Measurements from ENCODE around the gene RABGAP1. TPM values are rescaled to one million over a fixed set of nuclear protein-coding genes. Genes with fewer than 3 reads are reported as not detected.

Gene RABGAP1
- total RNA-seq, 2 donors from 2014 or later = 41.9 to 49.7 TPM

DNA sequence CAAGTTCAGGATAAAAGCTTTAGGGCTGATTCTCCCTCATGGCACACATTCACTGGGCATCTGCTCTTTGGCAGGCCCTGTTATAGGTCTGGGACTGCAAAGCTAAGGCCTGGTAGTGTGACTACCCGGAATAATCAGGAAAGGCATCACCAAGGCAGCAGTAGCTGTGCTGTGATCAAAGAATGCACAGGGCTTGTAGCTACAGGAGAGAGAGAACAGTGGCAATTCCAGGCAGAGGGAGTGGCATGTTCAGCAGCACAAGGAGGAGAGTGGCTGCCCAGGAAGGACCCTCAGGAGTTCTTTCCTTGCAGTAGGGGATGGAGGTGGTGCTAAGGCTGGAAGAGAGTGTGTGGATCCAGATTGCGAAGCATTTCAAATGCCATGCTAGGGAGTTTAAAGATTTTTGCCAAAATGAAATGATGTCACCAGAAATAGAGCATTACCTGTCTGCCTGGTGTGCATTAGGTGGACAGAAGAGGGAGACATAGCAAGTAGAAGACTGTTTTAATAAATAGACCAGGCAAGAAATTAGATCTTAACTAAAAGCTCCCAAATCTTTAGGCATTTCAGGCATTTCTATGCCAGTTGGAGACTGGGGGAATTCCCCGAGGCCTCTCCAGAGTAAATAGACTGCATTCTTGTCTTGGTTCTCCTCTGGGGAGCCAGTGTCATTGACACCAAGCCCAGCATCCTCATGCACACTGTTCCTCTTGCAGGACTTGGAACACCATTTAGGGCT, 161.7 kb downstream of the RABGAP1 start:
- H3K4me1 ChIP-seq (ENCODE audit: control insufficient read depth, insufficient read depth, low read length) = peaks cover 5% of the 10 kb centered on the region
- Mint-ChIP-seq H3K9me3 (no peaks in the 10 kb centered on the region), H3K4me3 (no peak overlapping the region), H3K4me1 (peaks cover 28% of the 10 kb centered on the region), H3K27me3 (ENCODE audit: insufficient read depth) (no peaks in the 10 kb centered on the region), H3K27ac (peak overlapping the region; percentile 59), H3K36me3 (ENCODE audit: low read depth) (peaks cover 49% of the 10 kb centered on the region)
- 81 to 86% methylated on average over 2 to 3 of the region's 3 CpGs for WGBS, 2 experiments (ENCODE audit: insufficient coverage in 1 of 2, insufficient read length in 1 of 2)
- H3K9me3 ChIP-seq (ENCODE audit: control insufficient read depth, low read length) = no peaks in the 10 kb centered on the region
- peak overlapping the region; percentile 11 for H3K9ac ChIP-seq (ENCODE audit: extremely low read depth, low read length, poor library complexity, severe bottlenecking)
- TF ChIP-seq, protein P1, sequence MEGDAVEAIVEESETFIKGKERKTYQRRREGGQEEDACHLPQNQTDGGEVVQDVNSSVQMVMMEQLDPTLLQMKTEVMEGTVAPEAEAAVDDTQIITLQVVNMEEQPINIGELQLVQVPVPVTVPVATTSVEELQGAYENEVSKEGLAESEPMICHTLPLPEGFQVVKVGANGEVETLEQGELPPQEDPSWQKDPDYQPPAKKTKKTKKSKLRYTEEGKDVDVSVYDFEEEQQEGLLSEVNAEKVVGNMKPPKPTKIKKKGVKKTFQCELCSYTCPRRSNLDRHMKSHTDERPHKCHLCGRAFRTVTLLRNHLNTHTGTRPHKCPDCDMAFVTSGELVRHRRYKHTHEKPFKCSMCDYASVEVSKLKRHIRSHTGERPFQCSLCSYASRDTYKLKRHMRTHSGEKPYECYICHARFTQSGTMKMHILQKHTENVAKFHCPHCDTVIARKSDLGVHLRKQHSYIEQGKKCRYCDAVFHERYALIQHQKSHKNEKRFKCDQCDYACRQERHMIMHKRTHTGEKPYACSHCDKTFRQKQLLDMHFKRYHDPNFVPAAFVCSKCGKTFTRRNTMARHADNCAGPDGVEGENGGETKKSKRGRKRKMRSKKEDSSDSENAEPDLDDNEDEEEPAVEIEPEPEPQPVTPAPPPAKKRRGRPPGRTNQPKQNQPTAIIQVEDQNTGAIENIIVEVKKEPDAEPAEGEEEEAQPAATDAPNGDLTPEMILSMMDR (conservative IDR thresholded peaks at IDR 0.05) = peak; percentile 51
- H3K27ac ChIP-seq (ENCODE audit: low read depth, low read length) = peak overlapping the region; percentile 26
- no peak overlapping the region for H3K4me3 ChIP-seq (ENCODE audit: low read length)
- peaks cover 71% of the 10 kb centered on the region for H3K36me3 ChIP-seq (ENCODE audit: control insufficient read depth, insufficient read depth, low read length)
- H3K27me3 ChIP-seq (ENCODE audit: control insufficient read depth, insufficient read depth, low read length, poor library complexity, severe bottlenecking) = no peaks in the 10 kb centered on the region
- DNase-seq = no peak

DNA sequence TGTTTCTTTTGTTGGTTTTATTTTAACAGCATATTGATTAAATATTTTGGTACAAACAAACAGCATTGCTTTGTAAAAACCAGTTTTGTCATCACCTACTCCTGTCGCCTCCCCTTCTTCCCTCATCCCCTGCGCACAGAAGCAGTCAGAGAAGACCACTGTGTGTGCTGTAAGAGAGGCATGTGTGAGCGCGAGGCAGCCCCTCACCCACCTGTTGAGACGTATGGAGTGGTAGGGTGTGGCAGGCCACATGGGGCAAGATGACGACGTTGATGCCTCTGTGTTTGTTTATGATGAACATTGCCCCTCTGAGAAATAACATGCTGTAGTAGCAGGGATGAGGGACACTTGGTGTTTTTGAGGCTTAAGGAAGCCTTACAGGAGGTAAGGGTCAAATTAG, 164.0 kb downstream of the RABGAP1 start:
- no peak for DNase-seq
- Mint-ChIP-seq H3K36me3 (ENCODE audit: low read depth) (peaks cover 46% of the 10 kb centered on the region), H3K27ac (no peak overlapping the region), H3K9me3 (no peaks in the 10 kb centered on the region), H3K27me3 (ENCODE audit: insufficient read depth) (no peaks in the 10 kb centered on the region), H3K4me1 (peaks cover 21% of the 10 kb centered on the region), H3K4me3 (no peak overlapping the region)
- no peak overlapping the region for H3K4me3 ChIP-seq (ENCODE audit: low read length)
- peaks cover 71% of the 10 kb centered on the region for H3K36me3 ChIP-seq (ENCODE audit: control insufficient read depth, insufficient read depth, low read length)
- H3K9ac ChIP-seq (ENCODE audit: extremely low read depth, low read length, poor library complexity, severe bottlenecking) = no peak overlapping the region
- no peaks in the 10 kb centered on the region for H3K27me3 ChIP-seq (ENCODE audit: control insufficient read depth, insufficient read depth, low read length, poor library complexity, severe bottlenecking)
- 90 to 94% methylated on average over 2 to 7 of the region's 7 CpGs for WGBS, 2 experiments (ENCODE audit: insufficient coverage in 1 of 2, insufficient read length in 1 of 2)
- TF ChIP-seq, protein P1 (conservative IDR thresholded peaks at IDR 0.05) = no peak
- no peaks in the 10 kb centered on the region for H3K9me3 ChIP-seq (ENCODE audit: control insufficient read depth, low read length)
- H3K27ac ChIP-seq (ENCODE audit: low read depth, low read length) = no peak overlapping the region
- peaks cover 5% of the 10 kb centered on the region for H3K4me1 ChIP-seq (ENCODE audit: control insufficient read depth, insufficient read depth, low read length)

DNA sequence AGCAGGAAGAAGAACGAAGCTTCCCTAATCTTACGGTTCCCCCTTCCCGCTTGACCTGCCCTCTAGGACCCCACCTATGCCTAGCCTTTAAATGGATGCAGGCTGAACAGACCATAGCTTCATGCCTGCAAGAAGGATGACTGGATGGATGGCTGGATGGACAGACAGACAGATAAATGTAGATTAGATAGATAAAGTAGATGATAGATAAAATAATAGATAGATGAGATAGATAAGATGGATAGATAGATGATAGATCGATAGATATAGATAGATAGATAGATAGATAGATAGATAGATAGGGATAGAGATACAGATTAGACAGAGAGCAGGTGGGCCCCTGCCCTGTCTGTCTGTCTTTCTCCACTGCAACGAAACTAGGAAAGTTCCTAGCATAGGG, 164.7 kb downstream of the RABGAP1 start:
- H3K4me1 Mint-ChIP-seq = peaks cover 21% of the 10 kb centered on the region
- H3K36me3 Mint-ChIP-seq (ENCODE audit: low read depth) = peaks cover 46% of the 10 kb centered on the region
- Histone ChIP-seq H3K27me3 (ENCODE audit: control insufficient read depth, insufficient read depth, low read length, poor library complexity, severe bottlenecking) (no peaks in the 10 kb centered on the region), H3K4me3 (ENCODE audit: low read length) (no peak overlapping the region), H3K27ac (ENCODE audit: low read depth, low read length) (no peak overlapping the region), H3K9ac (ENCODE audit: extremely low read depth, low read length, poor library complexity, severe bottlenecking) (no peak overlapping the region), H3K4me1 (ENCODE audit: control insufficient read depth, insufficient read depth, low read length) (peaks cover 5% of the 10 kb centered on the region), H3K36me3 (ENCODE audit: control insufficient read depth, insufficient read depth, low read length) (peaks cover 74% of the 10 kb centered on the region), H3K9me3 (ENCODE audit: control insufficient read depth, low read length) (no peaks in the 10 kb centered on the region)
- DNase-seq = no peak
- H3K4me3 Mint-ChIP-seq = no peak overlapping the region
- no peaks in the 10 kb centered on the region for H3K27me3 Mint-ChIP-seq (ENCODE audit: insufficient read depth)
- no peaks in the 10 kb centered on the region for H3K9me3 Mint-ChIP-seq
- TF ChIP-seq, protein P1 (conservative IDR thresholded peaks at IDR 0.05) = no peak
- H3K27ac Mint-ChIP-seq = no peak overlapping the region
- 91 to 100% methylated on average over 2 to 5 of the region's 5 CpGs for WGBS, 2 experiments (ENCODE audit: insufficient coverage in 1 of 2, insufficient read length in 1 of 2)
